OCI-LY7 (cell line): ENCODE data around the gene FMNL2.

Experiments
- CTCF ChIP-seq: fragments of 200-600 bp; sonication (generic); conservative IDR thresholded peaks from 2 replicates; pipeline ENCODE4 v1.5.1; 2014; ENCODE audit warnings: mild to moderate bottlenecking, antibody characterized with exemption, low read length, moderate library complexity, mixed read lengths
- EZH2phosphoT487 ChIP-seq: fragments of 200-600 bp; sonication (generic); IDR thresholded peaks from 2 replicates; pipeline ENCODE4 v1.6.1; 2018; ENCODE audit warnings: low read depth, borderline replicate concordance, mild to moderate bottlenecking, mixed run types, antibody characterized with exemption, low read length, moderate library complexity, mixed read lengths

DNA sequence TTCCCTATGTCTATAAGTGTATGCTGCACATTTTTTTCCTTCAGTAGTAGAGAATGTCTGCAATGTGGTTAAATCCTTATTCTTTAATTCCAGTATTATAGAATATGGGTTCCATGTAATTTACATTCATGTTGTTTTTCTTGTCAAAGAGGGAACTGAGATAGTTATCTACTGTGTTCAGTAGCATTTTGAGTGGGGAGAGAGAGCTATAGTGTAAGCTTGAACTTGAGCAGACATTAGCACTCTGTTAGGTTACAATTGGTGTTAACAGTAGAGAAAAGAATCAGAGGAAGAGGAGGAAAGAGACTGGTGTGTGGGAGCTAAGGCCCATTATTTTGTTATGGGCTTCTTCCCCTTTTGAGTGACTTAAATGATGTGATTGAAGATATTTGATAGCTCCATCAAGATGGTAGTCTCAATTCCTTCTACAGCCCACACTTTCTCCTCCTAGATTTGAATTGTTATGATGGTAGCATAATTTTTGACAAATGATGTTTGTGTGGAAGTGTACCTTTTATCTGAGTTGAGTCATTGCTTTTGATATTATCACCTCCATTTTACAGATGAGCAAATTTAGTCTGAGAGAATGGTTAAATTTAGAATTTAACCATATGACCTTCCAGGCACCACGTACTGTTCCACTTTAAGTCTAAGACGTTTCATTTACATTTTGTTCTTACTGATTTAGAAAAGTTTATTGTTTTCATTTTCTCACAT is 71.3 kb downstream of the FMNL2 start:
- TF ChIP-seq CTCF, result no peak
- no peak for TF ChIP-seq EZH2phosphoT487
